ENCODE data around the gene ITPR1. TPM values are rescaled to one million over a fixed set of nuclear protein-coding genes. Genes with fewer than 3 reads are reported as not detected.

ITPR1 gene
- 25.8 and 26.9 TPM in 2 replicates for total RNA-seq

GRCh38 chr3:4493014-4493940, at the start of gene ITPR1:
TSS of gene ITPR1 (plus strand) at chr3:4493348. CDS start at chr3:4516492, 23,144 bp downstream.

GRCh38 chr3:4466741-4467521, 26.2 kb upstream of the ITPR1 start, which contains the start of gene SUMF1:
TSS of gene SUMF1 (minus strand) at chr3:4467269. CDS start at chr3:4467245, 24 bp downstream.

Other genes with a start within 250 kb of the ITPR1 start
- 16.1 and 18.2 TPM in 2 replicates for gene SETMAR, start 190.0 kb upstream of the ITPR1 start, total RNA-seq
- gene SUMF1, start 26.1 kb upstream of the ITPR1 start, total RNA-seq: 48.5 and 58.4 TPM in 2 replicates